GM15510 (cell line): ENCODE measurements around the gene USP35.

Source experiments
- POLR2A ChIP-seq: IDR thresholded peaks from 3 replicates; pipeline ENCODE4 v1.6.1; 2011; ENCODE audit warnings: borderline replicate concordance; ENCODE audit not compliant: insufficient read length; ENCODE audit errors: extremely low read depth

USP35 gene

DNA sequence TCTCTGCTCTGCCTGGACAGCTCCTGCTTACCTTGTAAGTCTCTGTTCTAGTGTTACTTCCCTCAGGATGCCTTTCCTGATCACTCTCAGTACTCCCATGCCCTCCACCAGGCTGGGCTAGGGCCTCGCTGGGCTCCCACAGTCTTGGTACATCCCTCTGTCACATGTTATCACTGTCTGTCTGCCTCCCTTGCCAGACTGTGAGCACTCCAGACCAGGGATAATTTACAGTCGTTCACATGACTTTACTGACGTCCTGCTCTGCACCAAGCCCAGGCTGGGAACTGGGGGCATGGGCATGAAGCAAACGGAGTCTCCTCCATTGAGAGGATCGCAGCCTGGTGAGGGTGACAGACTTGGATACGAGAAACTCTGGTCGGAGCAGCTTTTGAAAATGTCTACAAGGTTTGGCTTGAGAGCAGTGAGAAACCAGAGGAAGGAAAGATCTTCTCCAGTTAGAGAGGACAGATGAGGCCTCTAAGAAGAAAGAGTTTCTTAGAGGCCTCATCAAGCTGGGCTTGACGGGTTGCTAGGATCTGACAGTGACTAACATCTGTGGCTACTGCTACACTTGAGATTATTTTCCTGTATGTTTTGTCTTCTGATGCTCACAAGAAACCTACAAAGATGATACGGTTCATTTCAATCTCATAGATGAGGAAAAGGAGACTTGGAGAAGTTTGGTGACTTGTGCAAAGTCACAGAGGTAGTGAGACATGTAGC lies 12.5 kb downstream of the USP35 start:
- no peak for TF ChIP-seq POLR2A

DNA sequence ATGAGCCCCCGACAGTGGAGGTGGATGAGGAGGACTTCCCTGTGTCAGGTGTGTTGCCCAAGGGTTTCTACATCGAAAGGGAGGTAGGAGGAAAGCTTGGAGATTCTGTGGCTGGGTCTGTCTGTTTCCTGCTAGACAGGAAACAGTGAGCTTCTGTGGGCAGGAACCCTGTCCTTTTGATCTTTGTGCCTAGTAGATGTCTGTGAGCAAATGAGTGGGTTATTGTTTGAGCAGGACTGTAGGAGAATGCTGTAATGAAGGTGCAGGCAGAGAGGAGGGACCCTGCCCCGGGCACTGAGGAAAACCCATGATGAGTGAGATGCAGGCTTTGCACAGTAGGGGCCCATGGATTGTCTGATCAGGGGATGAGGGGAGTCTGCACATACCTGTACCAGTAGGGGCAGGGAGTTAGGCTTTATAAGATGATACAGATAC lies 14.0 kb downstream of the USP35 start:
- no peak for TF ChIP-seq POLR2A

DNA sequence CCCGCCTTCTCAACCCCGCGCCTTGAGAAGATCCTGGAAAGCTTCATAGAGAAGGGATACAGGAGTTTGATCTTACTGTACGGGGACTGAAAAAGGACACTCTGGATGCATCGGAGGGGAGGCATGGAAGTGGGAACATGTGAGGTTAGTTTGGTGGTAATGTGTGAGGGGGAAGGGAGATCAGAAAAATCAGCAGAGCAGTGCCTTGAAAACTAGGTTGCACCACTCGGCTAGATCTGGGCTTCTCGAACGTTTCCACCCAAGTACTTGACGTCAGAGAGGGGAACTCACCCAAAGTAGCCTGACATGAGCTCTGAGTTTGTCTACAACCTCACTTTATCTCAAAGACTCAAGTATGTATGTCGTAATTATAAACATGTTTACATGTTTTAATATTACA lies 14.5 kb downstream of the USP35 start:
- TF ChIP-seq POLR2A: no peak

DNA sequence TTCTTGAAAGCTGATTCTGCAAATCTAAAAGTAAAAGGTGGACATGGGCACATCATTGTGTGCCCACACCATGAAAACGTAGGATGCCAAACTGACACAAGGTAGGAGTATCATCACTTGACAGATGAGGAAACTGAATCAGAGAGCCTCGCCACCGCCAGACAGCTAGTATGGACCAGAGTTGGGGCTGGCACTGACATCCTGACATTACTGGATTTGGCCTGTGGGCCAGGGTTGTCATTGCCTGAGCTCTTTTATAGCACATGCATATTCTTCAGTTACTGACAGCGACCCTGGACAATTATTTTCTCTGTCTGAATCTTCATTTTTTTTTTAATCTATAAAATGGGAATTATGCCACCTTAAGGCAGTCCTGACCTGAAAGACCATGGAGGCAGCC lies 16.5 kb downstream of the USP35 start:
- no peak for TF ChIP-seq POLR2A

- TF ChIP-seq POLR2A: no peak
These were observed 17.0 kb downstream of the USP35 start for GRCh38 chr11:78205691-78206090.

DNA sequence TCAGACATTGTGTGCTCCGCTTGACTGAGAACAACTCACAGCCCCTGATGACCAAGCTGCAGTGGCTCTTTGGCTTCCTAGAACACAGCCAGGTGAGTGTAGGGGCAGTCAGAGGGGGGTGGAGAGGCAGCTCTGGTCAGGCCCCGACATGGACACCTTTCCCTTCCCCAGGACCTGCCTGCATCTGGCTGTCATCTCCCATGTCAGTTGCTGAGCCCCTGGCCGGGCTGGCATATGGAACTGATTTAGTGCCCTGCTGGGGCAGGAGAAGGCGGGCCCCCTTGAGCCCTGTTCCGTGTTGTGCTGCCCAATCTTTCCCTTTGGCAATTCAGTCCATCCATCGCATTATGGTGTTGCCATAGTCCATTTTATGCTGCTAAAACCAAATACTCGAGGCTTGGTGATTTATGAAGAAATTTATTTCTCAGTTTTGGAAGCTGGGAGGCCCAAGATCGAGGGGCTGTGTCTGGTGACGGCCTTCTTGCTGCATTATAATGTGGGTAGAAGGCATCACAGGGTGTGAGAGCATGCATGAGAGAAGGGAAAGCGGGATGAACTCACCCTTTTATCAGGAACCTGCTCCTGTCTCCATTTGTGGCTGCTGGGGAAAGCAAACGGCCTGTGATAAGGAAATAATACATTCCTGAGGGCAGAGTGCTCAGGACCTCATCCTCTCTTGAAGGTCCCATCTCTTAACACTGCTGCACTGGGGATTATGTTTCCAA lies 19.0 kb downstream of the USP35 start:
- no peak for TF ChIP-seq POLR2A

- TF ChIP-seq POLR2A: no peak
These were observed 19.8 kb downstream of the USP35 start for GRCh38 chr11:78208257-78209165.

DNA sequence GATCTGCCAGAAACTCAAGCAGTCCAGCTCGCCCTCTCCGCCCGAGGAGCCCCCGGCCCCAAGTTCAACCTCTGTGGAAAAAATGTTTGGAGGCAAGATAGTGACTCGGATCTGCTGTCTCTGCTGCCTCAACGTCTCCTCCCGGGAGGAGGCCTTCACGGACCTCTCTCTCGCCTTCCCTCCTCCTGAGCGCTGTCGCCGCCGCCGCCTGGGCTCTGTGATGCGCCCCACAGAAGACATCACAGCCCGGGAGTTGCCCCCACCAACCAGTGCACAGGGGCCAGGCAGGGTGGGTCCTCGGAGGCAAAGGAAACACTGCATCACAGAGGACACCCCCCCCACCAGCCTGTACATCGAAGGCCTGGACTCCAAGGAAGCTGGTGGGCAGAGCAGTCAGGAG lies 20.8 kb downstream of the USP35 start:
- no peak for TF ChIP-seq POLR2A

GRCh38 chr11:78210000-78210608 lies 21.4 kb downstream of the USP35 start:
- TF ChIP-seq POLR2A: no peak

DNA sequence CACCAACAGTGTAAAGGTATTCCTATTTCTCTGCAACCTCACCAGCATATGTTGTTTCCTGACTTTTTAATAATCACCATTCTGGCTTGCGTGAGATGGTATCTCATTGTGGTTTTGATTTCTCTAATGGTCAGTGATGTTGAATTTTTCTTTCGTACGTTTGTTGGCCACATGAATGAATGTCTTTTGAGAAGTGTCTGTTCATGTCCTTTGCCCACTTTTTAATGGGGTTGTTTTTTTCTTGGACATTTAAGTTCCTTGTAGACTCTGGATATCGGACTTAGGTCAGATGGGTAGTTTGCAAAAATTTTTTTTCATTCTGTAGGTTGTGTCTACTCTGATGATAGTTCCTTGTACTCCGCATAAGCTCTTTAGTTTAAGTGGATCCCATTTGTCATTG lies 22.8 kb downstream of the USP35 start:
- TF ChIP-seq POLR2A: no peak

DNA sequence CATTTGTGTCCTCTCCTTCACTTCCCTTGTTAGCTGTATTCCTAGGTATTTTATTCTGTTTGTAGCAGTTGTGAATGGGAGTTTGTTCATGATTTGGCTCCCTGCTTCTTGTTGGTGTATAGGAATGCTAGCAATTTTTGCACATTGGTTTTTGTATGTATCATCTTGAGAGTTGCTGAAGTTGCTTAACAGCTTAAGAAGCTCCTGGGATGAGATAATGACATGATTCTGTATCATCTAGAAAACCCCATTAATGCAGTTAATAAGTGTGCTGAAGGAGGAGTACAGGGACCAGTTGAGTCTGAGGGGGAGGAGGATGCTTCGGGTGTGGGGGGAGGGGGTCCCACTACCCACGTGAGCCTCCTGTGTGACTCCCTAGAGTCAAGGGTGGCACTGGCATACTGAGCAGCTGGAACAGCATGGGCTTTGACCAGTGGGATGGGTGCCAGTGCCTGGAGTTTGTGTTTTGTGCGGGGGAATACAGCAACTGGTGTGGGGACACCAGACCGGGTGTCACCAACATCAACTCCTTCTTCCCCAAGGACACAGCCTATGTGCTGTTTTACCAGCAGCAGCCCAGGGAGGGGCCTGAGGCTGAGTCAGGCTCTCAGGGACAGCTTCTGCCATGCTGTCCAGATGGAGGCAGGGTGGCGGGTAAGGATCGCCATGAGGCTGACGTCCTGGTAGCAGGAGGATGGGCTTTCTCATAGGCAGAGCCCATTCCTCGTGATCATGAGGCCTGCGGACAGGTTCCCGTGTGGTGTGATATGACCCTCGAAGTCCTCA lies 24.1 kb downstream of the USP35 start:
- TF ChIP-seq POLR2A: no peak

DNA sequence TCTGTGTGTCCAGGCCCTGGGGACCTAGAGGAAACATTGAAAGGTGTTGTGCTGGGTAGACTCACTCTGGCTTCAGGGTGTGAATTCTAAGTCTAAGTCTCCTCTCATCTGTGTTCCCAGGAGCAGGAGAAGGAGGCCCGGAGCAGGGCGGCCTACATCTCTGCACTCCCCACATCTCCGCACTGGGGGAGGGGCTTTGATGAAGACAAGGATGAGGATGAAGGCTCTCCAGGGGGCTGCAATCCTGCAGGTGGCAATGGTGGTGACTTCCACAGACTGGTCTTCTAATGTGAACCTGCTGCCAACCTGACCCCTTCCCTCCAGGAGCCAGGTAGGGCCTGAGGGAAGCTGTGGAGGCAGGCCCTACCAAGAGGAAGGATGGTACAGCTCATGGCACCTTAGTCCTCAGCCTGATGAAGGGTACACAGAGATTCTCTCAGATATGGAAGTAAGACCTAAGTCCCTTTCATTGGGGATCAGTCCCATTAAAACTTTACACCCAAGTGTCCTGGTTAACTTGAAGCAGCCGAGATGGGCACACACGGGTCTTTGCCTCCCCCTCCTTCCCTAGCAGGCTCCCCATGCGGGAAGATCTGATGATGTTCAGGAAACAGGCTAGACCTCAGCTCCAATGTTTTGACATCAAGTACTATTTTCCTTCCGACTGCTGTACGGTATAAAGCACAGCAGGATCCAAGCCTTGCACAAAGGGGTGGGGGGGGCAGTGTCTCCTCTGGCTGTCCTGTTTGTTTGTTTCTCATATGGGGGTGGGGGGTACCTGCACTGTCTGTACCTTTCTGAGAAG lies 25.0 kb downstream of the USP35 start:
- TF ChIP-seq POLR2A: no peak
